ENCODE data around the gene FARP1. TPM values are rescaled to one million over a fixed set of nuclear protein-coding genes. Genes with fewer than 3 reads are reported as not detected.

The FARP1 gene
- total RNA-seq, 1 experiment from 2014 or later = 96.6 TPM

- no peak for TF ChIP-seq NFE2L1 (CRISPR knock-in tag; IDR thresholded peaks at IDR 0.05)
- no peak for TF ChIP-seq ZBTB43 (CRISPR knock-in tag; IDR thresholded peaks at IDR 0.05)
- TF ChIP-seq PREB (CRISPR knock-in tag; IDR thresholded peaks at IDR 0.05; ENCODE audit: borderline replicate concordance) = no peak
- no peak for TF ChIP-seq FOXP4 (CRISPR knock-in tag; IDR thresholded peaks at IDR 0.05)
- TF ChIP-seq ZNF263 (CRISPR knock-in tag; IDR thresholded peaks at IDR 0.05; ENCODE audit: low read depth) = no peak
- no peak for TF ChIP-seq USF2 (CRISPR knock-in tag; IDR thresholded peaks at IDR 0.05)
These were observed 30.4 kb upstream of the FARP1 start (continued) for GRCh38 chr13:98112456-98112855.

GRCh38 chr13:98118865-98119264 is 24.0 kb upstream of the FARP1 start:
- no peak for TF ChIP-seq E2F4 (CRISPR knock-in tag; IDR thresholded peaks at IDR 0.05; ENCODE audit: borderline replicate concordance, low read depth)
- no peak for TF ChIP-seq ERG (CRISPR knock-in tag; IDR thresholded peaks at IDR 0.05)
- TF ChIP-seq CREM (CRISPR knock-in tag; IDR thresholded peaks at IDR 0.05) = no peak
- no peak for TF ChIP-seq USF2 (CRISPR knock-in tag; IDR thresholded peaks at IDR 0.05)
- TF ChIP-seq ATF2 (CRISPR knock-in tag; IDR thresholded peaks at IDR 0.05; ENCODE audit: borderline replicate concordance, low read depth) = no peak
- TF ChIP-seq ZNF416 (CRISPR knock-in tag; IDR thresholded peaks at IDR 0.05) = no peak
- Mint-ChIP-seq H3K36me3 (no peaks in the 10 kb centered on the region), H3K27ac (no peak overlapping the region), H3K9me3 (peaks cover 18% of the 10 kb centered on the region), H3K4me3 (no peak overlapping the region), H3K27me3 (ENCODE audit: low read depth) (no peaks in the 10 kb centered on the region), H3K4me1 (peaks cover 5% of the 10 kb centered on the region; the same call in 1 of the 2 replicates)
- ChIA-PET CTCF (no interaction called here), POLR2A (no interaction called here)
- no peak for DNase-seq (ENCODE audit: low spot score)
- ATAC-seq = no peak

GRCh38 chr13:98123176-98123575 is 19.7 kb upstream of the FARP1 start:
- Mint-ChIP-seq H3K27me3 (ENCODE audit: low read depth) (no peaks in the 10 kb centered on the region; the same call in 1 of the 2 replicates), H3K9me3 (peaks cover 26% of the 10 kb centered on the region), H3K27ac (no peak overlapping the region), H3K4me1 (no peaks in the 10 kb centered on the region), H3K36me3 (no peaks in the 10 kb centered on the region), H3K4me3 (no peak overlapping the region)
- no peak for ATAC-seq
- ChIA-PET CTCF (no interaction called here), POLR2A (no interaction called here)
- no peak for DNase-seq (ENCODE audit: low spot score)
- TF ChIP-seq FOXJ3 (CRISPR knock-in tag; IDR thresholded peaks at IDR 0.05; ENCODE audit: borderline replicate concordance) (no peak), ELF4 (CRISPR knock-in tag; IDR thresholded peaks at IDR 0.05; ENCODE audit: low read depth) (no peak), ZBTB21 (CRISPR knock-in tag; IDR thresholded peaks at IDR 0.05; ENCODE audit: borderline replicate concordance) (no peak), SMAD3 (CRISPR knock-in tag; IDR thresholded peaks at IDR 0.05; ENCODE audit: borderline replicate concordance) (no peak), FOXP1 (CRISPR knock-in tag; IDR thresholded peaks at IDR 0.05; ENCODE audit: borderline replicate concordance) (no peak), JAZF1 (CRISPR knock-in tag; IDR thresholded peaks at IDR 0.05) (no peak), ZNF671 (CRISPR knock-in tag; IDR thresholded peaks at IDR 0.05) (no peak), ZNF396 (CRISPR knock-in tag; IDR thresholded peaks at IDR 0.05; ENCODE audit: borderline replicate concordance) (no peak), USF2 (CRISPR knock-in tag; IDR thresholded peaks at IDR 0.05) (no peak), JUN (CRISPR knock-in tag; IDR thresholded peaks at IDR 0.05) (no peak), TEAD1 (CRISPR knock-in tag; IDR thresholded peaks at IDR 0.05) (no peak), MLX (CRISPR knock-in tag; IDR thresholded peaks at IDR 0.05) (no peak)

Data from WTC11 (cell line).